A549 treated with Mapracorat at 1 μM for 4 hours (cell line): ENCODE measurements around the gene DPY19L1. TPM values are rescaled to one million over a fixed set of nuclear protein-coding genes. Genes with fewer than 3 reads are reported as not detected.

Experiments
- total RNA-seq: library from RNA; stranded (reverse); fragments of 200-300 nt; extraction: Qiagen RNA extraction; gene quantifications from 5 replicates; pipeline ENCODE4 v1.2.3, GENCODE V29; 2022

Gene DPY19L1
- total RNA-seq: 33.8 to 45.7 TPM (median 41.7 TPM) in 5 replicates

DNA sequence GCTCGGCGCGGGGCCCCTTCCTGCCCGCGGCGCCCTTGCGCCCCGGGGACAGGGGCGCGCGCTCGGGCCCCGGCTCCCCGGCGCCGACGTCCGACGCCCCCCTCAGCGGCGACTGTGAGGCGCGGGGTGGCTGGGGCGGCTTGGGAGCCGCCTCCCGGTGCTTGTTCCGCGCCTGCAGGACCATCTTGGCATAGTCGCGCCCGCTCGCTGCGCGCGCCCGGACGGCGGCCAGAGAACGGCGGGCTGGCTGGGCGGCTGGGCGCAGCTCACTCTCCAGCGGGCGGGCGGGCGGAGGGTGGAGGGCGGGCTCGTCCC is at the start of gene DPY19L1:
TSS of gene DPY19L1 (minus strand) at position 275 of the 315 bp plus-strand sequence. CDS start at position 184, 91 bp downstream.

Other genes starting within 250 kb of the DPY19L1 start
- 1.5 to 2.5 TPM (median 2.3 TPM) in 5 replicates for gene TBX20, start 216.6 kb upstream of the DPY19L1 start, total RNA-seq